HG03378 (cell line): ENCODE data around the gene CHPF.

Experiments used
- ATAC-seq: cut with Tn5 transposase; IDR thresholded peaks from one replicate; pipeline ENCODE4 v1.9.1; 2021; ENCODE audit warnings: mild to moderate bottlenecking, moderate library complexity; ENCODE audit not compliant: unreplicated experiment

The CHPF gene

GRCh38 chr2:219514836-219515235, 28.8 kb downstream of the CHPF start:
- no peak for ATAC-seq

GRCh38 chr2:219514196-219514761, 29.3 kb downstream of the CHPF start, which contains the start of gene ASIC4:
ASIC4 (plus strand) TSS chr2:219514482; CDS start chr2:219514725, 243 bp downstream.
- ATAC-seq = no peak

- no peak for ATAC-seq
Measured at GRCh38 chr2:219513787-219514186, 29.8 kb downstream of the CHPF start.

- no peak for ATAC-seq
Measured at GRCh38 chr2:219512524-219513216, 30.9 kb downstream of the CHPF start.

GRCh38 chr2:219511547-219512325, 31.9 kb downstream of the CHPF start:
- ATAC-seq = no peak

GRCh38 chr2:219510512-219511135, 33.0 kb downstream of the CHPF start:
- no peak for ATAC-seq

GRCh38 chr2:219509780-219510511, 33.7 kb downstream of the CHPF start:
- peak; percentile 77 for ATAC-seq

GRCh38 chr2:219508971-219509779, 34.4 kb downstream of the CHPF start:
- peak; percentile 18 for ATAC-seq

- ATAC-seq = no peak
Measured at GRCh38 chr2:219508444-219508734, 35.2 kb downstream of the CHPF start.

GRCh38 chr2:219507581-219508443, 35.8 kb downstream of the CHPF start:
- ATAC-seq = no peak

GRCh38 chr2:219506802-219507526, 36.6 kb downstream of the CHPF start:
- no peak for ATAC-seq

- no peak for ATAC-seq
Measured at GRCh38 chr2:219506153-219506801, 37.3 kb downstream of the CHPF start.

- no peak for ATAC-seq
Measured at GRCh38 chr2:219505585-219505984, 38.0 kb downstream of the CHPF start.

- ATAC-seq = no peak
Measured at GRCh38 chr2:219502618-219503017, 41.0 kb downstream of the CHPF start.

- no peak for ATAC-seq
Measured at GRCh38 chr2:219501849-219502248, 41.8 kb downstream of the CHPF start.

GRCh38 chr2:219500135-219500534, 43.5 kb downstream of the CHPF start:
- no peak for ATAC-seq

GRCh38 chr2:219499555-219499954, 44.1 kb downstream of the CHPF start:
- ATAC-seq = no peak

- no peak for ATAC-seq
Measured at GRCh38 chr2:219499058-219499307, 44.6 kb downstream of the CHPF start.
